K562 (cell line): Measurements from ENCODE around the gene FAM234B. TPM values are rescaled to one million over a fixed set of nuclear protein-coding genes. Genes with fewer than 3 reads are reported as not detected.
A peak's percentile ranks its signal among the peaks of the same experiment; 100 is the strongest.

Experiments
- ATAC-seq: fragments of 200-7000 bp; cut with Tn5 transposase; 3 replicates; pipeline ENCODE4 v1.9.1; 2020; ENCODE audit warnings: moderate library complexity
- BruUV-seq: library from RNA; stranded (reverse); fragments of 400-500 nt; replicated peaks from 2 replicates; lab custom pipeline; 2021; lab: Mats Ljungman, UMichigan
- CTCF ChIA-PET: fragments of 300-600 bp; formaldehyde crosslinking; extraction: SDS; loops from one replicate; lab custom pipeline; 2021; ENCODE audit warnings: low intra/inter-chr PET ratio; lab: Yijun Ruan, JAX
- POLR2A ChIA-PET: fragments of 300-600, 350-650 bp; sonication (Branson Sonifier 250); formaldehyde crosslinking; extraction: SDS; loops from one replicate; lab custom pipeline; 2021; ENCODE audit warnings: antibody characterized with exemption, inconsistent platforms; lab: Yijun Ruan, JAX
- DNase-seq, 4 experiments: peaks; one replicate each; pipeline versions ENCODE4 v3.0.0 to v3.0.0-alpha.2; 2011 to 2018; ENCODE audit warnings: low spot score in 3 of 4, mixed read lengths in 3 of 4; ENCODE audit errors: extremely low read depth in 1 of 4
- FAIRE-seq: peaks from 2 replicates; lab custom pipeline; 2011; peaks lifted over from hg19 to GRCh38; lab: Jason Lieb, UNC
- H2AFZ ChIP-seq: 2 replicates; pipeline ENCODE4 v1.6.0; 2011; ENCODE audit warnings: low read depth, low read length, control low read depth, inconsistent platforms
- H3K27ac ChIP-seq: fragments of 200-600 bp; 3 replicates; pipeline ENCODE4 v1.8.0; 2011; ENCODE audit warnings: low read depth, mild to moderate bottlenecking, control low read depth, inconsistent platforms, low read length, moderate library complexity, mixed read lengths; ENCODE audit errors: extremely low read depth
- H3K27me3 ChIP-seq, 2 experiments: fragments of 300-600 bp in 1 of 2; 2 replicates in 1 of 2; 3 replicates in 1 of 2; pipeline versions ENCODE4 v1.6.0 to v1.8.0; 2011; ENCODE audit warnings: inconsistent platforms in 2 of 2, low read length in 2 of 2, mild to moderate bottlenecking in 1 of 2, mixed read lengths in 1 of 2, moderate library complexity in 1 of 2; ENCODE audit not compliant: control insufficient read depth in 2 of 2, insufficient read depth in 2 of 2
- H3K36me3 ChIP-seq: fragments of 300-600 bp; 3 replicates; pipeline ENCODE4 v1.8.0; 2011; ENCODE audit warnings: mild to moderate bottlenecking, low read length, inconsistent platforms; ENCODE audit not compliant: control insufficient read depth, insufficient read depth
- H3K4me1 ChIP-seq, 2 experiments: fragments of 200-600 bp in 1 of 2; replicated peaks in 1 of 2; 2 replicates in 1 of 2; 3 replicates in 1 of 2; pipeline versions ENCODE4 v1.5.1 to v1.8.0; 2011; ENCODE audit warnings: inconsistent platforms in 2 of 2, low read length in 2 of 2, mild to moderate bottlenecking in 1 of 2, mixed read lengths in 1 of 2, moderate library complexity in 1 of 2; ENCODE audit not compliant: control insufficient read depth in 2 of 2, insufficient read depth in 2 of 2
- H3K4me2 ChIP-seq: 2 replicates; pipeline ENCODE4 v1.6.1; 2011; ENCODE audit warnings: low read length, control low read depth, inconsistent platforms, mixed read lengths; ENCODE audit not compliant: insufficient read depth
- H3K4me3 ChIP-seq: fragments of 200-600 bp; sonication (generic), shearing (Covaris generic); 2 replicates; pipeline ENCODE4 v1.5.1; 2016; ENCODE audit warnings: control low read depth, inconsistent platforms
- H3K79me2 ChIP-seq: fragments of 200-600 bp; 3 replicates; pipeline ENCODE4 v1.8.0; 2011; ENCODE audit warnings: low read length, inconsistent platforms; ENCODE audit not compliant: control insufficient read depth, insufficient read depth
- H3K9ac ChIP-seq, 2 experiments: 2 replicates each; pipeline versions ENCODE4 v1.6.0 to v1.6.1; 2011; ENCODE audit warnings: low read depth in 2 of 2, low read length in 2 of 2, control low read depth in 1 of 2, inconsistent platforms in 1 of 2, mild to moderate bottlenecking in 1 of 2, mixed read lengths in 1 of 2; ENCODE audit not compliant: insufficient read depth in 1 of 2
- H3K9me1 ChIP-seq: one replicate; pipeline ENCODE4 v1.6.0; 2011; ENCODE audit warnings: inconsistent platforms, mild to moderate bottlenecking, low read length, moderate library complexity; ENCODE audit not compliant: control insufficient read depth, insufficient read depth
- H3K9me3 ChIP-seq: replicated peaks from 2 replicates; pipeline ENCODE4 v1.5.1; 2011; ENCODE audit warnings: low read depth, low read length, inconsistent platforms; ENCODE audit not compliant: control insufficient read depth, insufficient read depth
- H4K20me1 ChIP-seq: replicated peaks from 2 replicates; pipeline ENCODE4 v1.6.1; 2011; ENCODE audit warnings: low read length, inconsistent platforms, mixed read lengths; ENCODE audit not compliant: control insufficient read depth, insufficient read depth
- HDAC8 ChIP-seq: fragments of 450-650 bp; IDR thresholded peaks from 2 replicates; pipeline ENCODE4 v1.6.1; 2016; ENCODE audit warnings: mild to moderate bottlenecking, missing genetic modification characterization, moderate library complexity, missing compliant biosample characterization
- HDGF ChIP-seq: fragments of 450-650 bp; IDR thresholded peaks from 2 replicates; pipeline ENCODE4 v1.6.1; 2016
- MCM2 ChIP-seq: fragments of 450-650 bp; IDR thresholded peaks from 2 replicates; pipeline ENCODE4 v1.6.1; 2017; ENCODE audit warnings: low read depth, mild to moderate bottlenecking
- MTA1 ChIP-seq: fragments of 450-650 bp; IDR thresholded peaks from 2 replicates; pipeline ENCODE4 v1.6.1; 2017; ENCODE audit warnings: borderline replicate concordance
- VEZF1 ChIP-seq: fragments of 200-800 bp; sonication (Bioruptor generic); IDR thresholded peaks from 2 replicates; pipeline ENCODE4 v1.6.1; 2017; ENCODE audit warnings: missing genetic modification characterization, missing compliant biosample characterization
- ZNF282 ChIP-seq: sonication (generic); formaldehyde crosslinking; IDR thresholded peaks from 2 replicates; pipeline ENCODE4 v1.8.1; 2023; ENCODE audit warnings: missing genetic modification reagents
- WGBS: fragments of 100-300 bp; shearing (Covaris generic); methylation state at CpG from one replicate; pipeline ENCODE4 v1.1.6; 2016; ENCODE audit warnings: low coverage, mixed read lengths; ENCODE audit not compliant: insufficient coverage; ENCODE audit errors: missing lambda C conversion rate; 5-methylcytosine and 5-hydroxymethylcytosine counted together
- in situ Hi-C: fragments of 300-500 bp; cut with MboI; formaldehyde crosslinking; loops from 4 replicates; pipeline ENCODE4 v1.15.0; 2018; ENCODE audit warnings: inconsistent platforms, mixed read lengths
- intact Hi-C: fragments of 100-400 bp; cut with micrococcal nuclease; formaldehyde crosslinking; loops from 2 replicates; pipeline ENCODE4 v1.14.2; 2022
- polyA plus RNA-seq, 8 experiments: library from polyadenylated mRNA; depleted of rRNA in 4 of 8; stranded (reverse) in 5 of 8; unstranded in 3 of 8; fragments of >200 nt; fragmentation: Nextera tagmentation in 2 of 8; fragmentation: Illumina TruSeq in 1 of 8; extraction: Ambion mirVana in 2 of 8; extraction: Trizol in 1 of 8; gene quantifications; 2 replicates each; pipeline versions ENCODE4 v1.2.1 to v1.2.3, GENCODE V29; 2011 to 2014; ENCODE audit warnings: inconsistent platforms in 1 of 8, missing spikeins in 1 of 8
- total RNA-seq, 7 experiments: library from RNA; depleted of rRNA in 6 of 7; stranded (reverse); fragments of >200 nt in 6 of 7; fragmentation: Illumina TruSeq in 2 of 7; extraction: Trizol in 2 of 7; gene quantifications; 2 replicates each; pipeline versions ENCODE4 v1.2.1 to v1.2.3, GENCODE V29; 2011 to 2021; ENCODE audit warnings: low replicate concordance in 1 of 7

FAM234B gene
- total and polyA plus RNA-seq, 9 of the 15 experiments (the other 6 are each of a cell fraction or from before 2014, with no cell fraction given) = 1.00 to 4.3 (median 2.0) TPM

- peak; percentile 22; the same call in 1 of the 2 replicates for TF ChIP-seq VEZF1 (CRISPR knock-in tag)
- TF ChIP-seq MTA1 = no peak
- no peak for TF ChIP-seq MCM2
- no peak for TF ChIP-seq HDGF
These were observed 43.0 kb upstream of the FAM234B start (continued) for GRCh38 chr12:13000925-13001774.

- no TSS peak for BruUV-seq
- Histone ChIP-seq H3K9me1 (no peaks in the 10 kb centered on the region), H2AFZ (no peak overlapping the region), H3K27ac (no peak overlapping the region), H3K9me3 (no peaks in the 10 kb centered on the region), H3K4me3 (no peak overlapping the region), H3K27me3 (no peaks in the 10 kb centered on the region), H3K9ac (no peak overlapping the region), H3K4me2 (no peak overlapping the region), H3K36me3 (no peaks in the 10 kb centered on the region), H3K79me2 (no peaks in the 10 kb centered on the region), H3K4me1 (peaks cover 5 to 22% of the 10 kb centered on the region in 2 experiments; a peak in 4 of 5 replicates), H4K20me1 (0 out of 2 replicates have a peak, but pooled peaks cover 5% of the 10 kb centered on the region)
- CTCF ChIA-PET = no interaction called here
- ATAC-seq (no peak), FAIRE-seq (no peak), DNase-seq (no peak)
- TF ChIP-seq HDAC8 (tag) = no peak
- TF ChIP-seq ZNF282 (CRISPR knock-in tag) = no peak
- POLR2A ChIA-PET = no interaction called here
- intact Hi-C loops (no loop called here), in situ Hi-C loops (loop anchor here (25.0 kb wide), 1 partner anchor 211 kb away; no protein-coding TSS in a partner anchor)
- WGBS = 85% methylated on average over 8 of the region's 16 CpGs
These were observed 42.5 kb upstream of the FAM234B start for GRCh38 chr12:13001775-13002040.
